ENCODE results near the gene TET1. TPM values are rescaled to one million over a fixed set of nuclear protein-coding genes. Genes with fewer than 3 reads are reported as not detected.
A peak's percentile ranks its signal among the peaks of the same experiment; 100 is the strongest.

Gene TET1
- total and polyA plus RNA-seq, 2 of the 13 experiments (the other 11 are each of a cell fraction or from before 2014, with no cell fraction given) = 6.9 to 7.3 TPM

DNA sequence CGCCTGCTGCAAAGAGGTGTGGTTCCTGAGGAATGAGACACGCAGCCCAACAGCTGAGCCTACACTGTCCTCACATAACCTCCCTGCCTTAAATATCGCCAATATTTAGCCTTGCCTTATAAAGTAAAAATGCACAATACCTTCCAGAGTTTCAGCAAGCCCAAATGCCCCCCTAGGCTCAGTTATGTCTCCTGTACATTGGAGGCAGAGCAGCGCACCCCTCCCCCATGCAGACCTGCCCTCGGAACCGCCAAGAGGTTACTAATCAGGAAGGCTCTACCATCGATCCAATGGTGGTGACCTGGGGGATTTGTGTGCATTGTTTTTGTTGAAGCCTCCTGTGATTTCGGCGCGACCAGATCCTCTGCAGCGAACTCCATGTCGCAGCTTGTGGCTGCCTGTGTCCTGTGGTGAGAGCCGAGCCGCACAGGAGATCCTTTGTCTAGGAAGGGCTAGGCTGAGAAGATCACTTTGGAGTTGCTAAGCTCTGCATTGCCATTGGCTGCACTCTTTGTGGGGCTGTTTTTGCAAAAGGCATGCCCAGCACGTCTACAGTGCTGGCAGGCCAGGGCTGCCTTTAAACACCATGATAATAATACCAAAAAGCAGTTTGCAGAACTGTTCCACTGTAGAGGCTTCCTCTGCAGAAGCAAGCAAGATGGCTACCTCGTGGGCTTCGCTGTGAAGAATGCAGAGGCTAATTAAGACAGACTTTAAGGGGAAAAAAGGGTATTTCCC, 40.1 kb downstream of the TET1 start (continued):
- TF ChIP-seq HNRNPUL1 (IDR thresholded peaks at IDR 0.05; ENCODE audit: low read depth, low read length) (no peak), CEBPG (CRISPR knock-in tag; IDR thresholded peaks at IDR 0.05) (peak; percentile 60), ZNF335 (CRISPR knock-in tag; IDR thresholded peaks at IDR 0.05) (no peak), BCL6 (CRISPR knock-in tag; IDR thresholded peaks at IDR 0.05) (peak; percentile 59), ZNF883 (CRISPR knock-in tag; IDR thresholded peaks at IDR 0.05; ENCODE audit: not compliant biosample characterization) (peak; percentile 54), ZSCAN22 (CRISPR knock-in tag; IDR thresholded peaks at IDR 0.05) (peak; percentile 56; the same call in 1 of the 2 replicates), RNF2 (conservative IDR thresholded peaks at IDR 0.05; ENCODE audit: low read depth) (no peak), NCOA1 (CRISPR knock-in tag; IDR thresholded peaks at IDR 0.05) (0 out of 2 replicates have a peak, but pooled peaks have one; percentile 9), ZBTB37 (CRISPR knock-in tag; IDR thresholded peaks at IDR 0.05) (peak; percentile 89), ZNF367 (CRISPR knock-in tag; IDR thresholded peaks at IDR 0.05; ENCODE audit: borderline replicate concordance) (no peak), SUZ12 (IDR thresholded peaks at IDR 0.05; ENCODE audit: low read depth, low read length) (no peak), ZNF451 (CRISPR knock-in tag; IDR thresholded peaks at IDR 0.05) (peak; percentile 91), KLF15 (CRISPR knock-in tag; IDR thresholded peaks at IDR 0.05; ENCODE audit: borderline replicate concordance) (no peak), MED8 (CRISPR knock-in tag; IDR thresholded peaks at IDR 0.05; ENCODE audit: insufficient replicate concordance) (no peak), HNRNPK (IDR thresholded peaks at IDR 0.05; ENCODE audit: low read depth, low read length, poor library complexity, severe bottlenecking) (no peak), ZFP37 (CRISPR knock-in tag; IDR thresholded peaks at IDR 0.05; ENCODE audit: borderline replicate concordance) (peak; percentile 79; the same call in 1 of the 2 replicates), TBX3 (IDR thresholded peaks at IDR 0.05; ENCODE audit: borderline replicate concordance) (no peak), ZKSCAN1 (IDR thresholded peaks at IDR 0.05; ENCODE audit: low read length) (no peak; the same call in 1 of the 2 replicates), THYN1 (CRISPR knock-in tag; IDR thresholded peaks at IDR 0.05; ENCODE audit: borderline replicate concordance, low read depth) (no peak), ZSCAN20 (CRISPR knock-in tag; IDR thresholded peaks at IDR 0.05; ENCODE audit: borderline replicate concordance) (0 out of 2 replicates have a peak, but pooled peaks have one; percentile 37)
- TF ChIP-seq, protein P1, sequence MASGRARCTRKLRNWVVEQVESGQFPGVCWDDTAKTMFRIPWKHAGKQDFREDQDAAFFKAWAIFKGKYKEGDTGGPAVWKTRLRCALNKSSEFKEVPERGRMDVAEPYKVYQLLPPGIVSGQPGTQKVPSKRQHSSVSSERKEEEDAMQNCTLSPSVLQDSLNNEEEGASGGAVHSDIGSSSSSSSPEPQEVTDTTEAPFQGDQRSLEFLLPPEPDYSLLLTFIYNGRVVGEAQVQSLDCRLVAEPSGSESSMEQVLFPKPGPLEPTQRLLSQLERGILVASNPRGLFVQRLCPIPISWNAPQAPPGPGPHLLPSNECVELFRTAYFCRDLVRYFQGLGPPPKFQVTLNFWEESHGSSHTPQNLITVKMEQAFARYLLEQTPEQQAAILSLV (CRISPR knock-in tag; IDR thresholded peaks at IDR 0.05; ENCODE audit: borderline replicate concordance) = no peak; the same call in 1 of the 2 replicates
- TF ChIP-seq, protein P2, sequence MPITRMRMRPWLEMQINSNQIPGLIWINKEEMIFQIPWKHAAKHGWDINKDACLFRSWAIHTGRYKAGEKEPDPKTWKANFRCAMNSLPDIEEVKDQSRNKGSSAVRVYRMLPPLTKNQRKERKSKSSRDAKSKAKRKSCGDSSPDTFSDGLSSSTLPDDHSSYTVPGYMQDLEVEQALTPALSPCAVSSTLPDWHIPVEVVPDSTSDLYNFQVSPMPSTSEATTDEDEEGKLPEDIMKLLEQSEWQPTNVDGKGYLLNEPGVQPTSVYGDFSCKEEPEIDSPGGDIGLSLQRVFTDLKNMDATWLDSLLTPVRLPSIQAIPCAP (CRISPR knock-in tag; IDR thresholded peaks at IDR 0.05; ENCODE audit: low read depth) = no peak
- TF ChIP-seq, protein P3, sequence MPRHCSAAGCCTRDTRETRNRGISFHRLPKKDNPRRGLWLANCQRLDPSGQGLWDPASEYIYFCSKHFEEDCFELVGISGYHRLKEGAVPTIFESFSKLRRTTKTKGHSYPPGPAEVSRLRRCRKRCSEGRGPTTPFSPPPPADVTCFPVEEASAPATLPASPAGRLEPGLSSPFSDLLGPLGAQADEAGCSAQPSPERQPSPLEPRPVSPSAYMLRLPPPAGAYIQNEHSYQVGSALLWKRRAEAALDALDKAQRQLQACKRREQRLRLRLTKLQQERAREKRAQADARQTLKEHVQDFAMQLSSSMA (CRISPR knock-in tag; IDR thresholded peaks at IDR 0.05) = no peak
- TF ChIP-seq, protein P4, sequence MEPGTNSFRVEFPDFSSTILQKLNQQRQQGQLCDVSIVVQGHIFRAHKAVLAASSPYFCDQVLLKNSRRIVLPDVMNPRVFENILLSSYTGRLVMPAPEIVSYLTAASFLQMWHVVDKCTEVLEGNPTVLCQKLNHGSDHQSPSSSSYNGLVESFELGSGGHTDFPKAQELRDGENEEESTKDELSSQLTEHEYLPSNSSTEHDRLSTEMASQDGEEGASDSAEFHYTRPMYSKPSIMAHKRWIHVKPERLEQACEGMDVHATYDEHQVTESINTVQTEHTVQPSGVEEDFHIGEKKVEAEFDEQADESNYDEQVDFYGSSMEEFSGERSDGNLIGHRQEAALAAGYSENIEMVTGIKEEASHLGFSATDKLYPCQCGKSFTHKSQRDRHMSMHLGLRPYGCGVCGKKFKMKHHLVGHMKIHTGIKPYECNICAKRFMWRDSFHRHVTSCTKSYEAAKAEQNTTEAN (CRISPR knock-in tag; conservative IDR thresholded peaks at IDR 0.05) = no peak

All from HepG2 (cell line).